GM08714 (cell line): ENCODE results near the gene BORA.
"Not testable (repeated sequence)": the region's sequence is repeated elsewhere in the genome, so short reads cannot be mapped to it uniquely, and the experiment has no call there.

Experiments
- H3K4me3 ChIP-seq: fragments of 200-500 bp; sonication (Bioruptor generic); 2 replicates; pipeline ENCODE4 v1.5.1; 2014; ENCODE audit warnings: mild to moderate bottlenecking, low read length, inconsistent platforms
- ZNF274 ChIP-seq: IDR thresholded peaks from 2 replicates; pipeline ENCODE4 v1.6.1; 2012; ENCODE audit warnings: mild to moderate bottlenecking, low read depth, low read length

BORA gene

GRCh38 chr13:72740015-72740414 is 12.3 kb downstream of the BORA start:
- no peak overlapping the region for H3K4me3 ChIP-seq
- TF ChIP-seq ZNF274 = no peak

DNA sequence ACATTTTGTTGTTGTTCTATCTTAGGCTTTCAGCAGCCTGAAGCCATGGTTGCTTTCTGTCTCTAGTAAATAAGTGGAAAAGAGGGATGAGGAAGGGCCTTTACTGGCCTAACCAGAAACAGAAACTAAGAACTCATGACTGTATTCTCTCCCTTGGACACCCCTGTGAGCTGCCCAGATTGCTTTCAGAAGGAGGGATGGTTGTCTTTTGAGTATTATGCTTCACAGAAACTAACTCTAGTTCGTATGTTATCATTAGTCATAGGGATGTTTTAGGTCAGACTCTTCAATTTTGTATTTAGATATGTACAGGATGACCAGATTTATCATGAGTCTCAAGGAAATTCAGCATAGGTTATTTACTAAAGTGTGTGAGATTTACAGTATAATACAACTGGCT is 17.5 kb downstream of the BORA start:
- TF ChIP-seq ZNF274 = no peak
- no peak overlapping the region for H3K4me3 ChIP-seq

- TF ChIP-seq ZNF274 = no peak
- H3K4me3 ChIP-seq = no peak overlapping the region
Observed at GRCh38 chr13:72751220-72751619, 23.5 kb downstream of the BORA start.

DNA sequence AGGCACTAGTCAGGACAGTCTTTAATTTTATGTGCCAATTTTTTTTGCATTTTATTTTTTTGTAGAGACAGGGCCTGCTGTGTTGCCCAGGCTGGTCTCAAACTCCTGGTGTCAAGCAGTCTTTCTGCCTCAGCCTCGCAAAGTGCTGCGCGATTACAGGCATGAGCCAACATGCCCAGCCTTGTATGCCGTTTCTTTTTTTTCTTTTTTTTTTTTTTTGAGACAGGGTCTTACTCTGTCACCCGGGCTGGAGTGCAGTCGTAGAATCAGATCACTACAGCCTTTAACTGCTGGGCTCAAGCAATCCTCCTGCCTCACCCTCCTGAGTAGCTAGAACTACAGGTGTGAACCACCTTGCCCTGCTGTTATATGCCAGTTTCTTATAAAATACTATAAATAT is 26.4 kb downstream of the BORA start:
- TF ChIP-seq ZNF274 = no peak

DNA sequence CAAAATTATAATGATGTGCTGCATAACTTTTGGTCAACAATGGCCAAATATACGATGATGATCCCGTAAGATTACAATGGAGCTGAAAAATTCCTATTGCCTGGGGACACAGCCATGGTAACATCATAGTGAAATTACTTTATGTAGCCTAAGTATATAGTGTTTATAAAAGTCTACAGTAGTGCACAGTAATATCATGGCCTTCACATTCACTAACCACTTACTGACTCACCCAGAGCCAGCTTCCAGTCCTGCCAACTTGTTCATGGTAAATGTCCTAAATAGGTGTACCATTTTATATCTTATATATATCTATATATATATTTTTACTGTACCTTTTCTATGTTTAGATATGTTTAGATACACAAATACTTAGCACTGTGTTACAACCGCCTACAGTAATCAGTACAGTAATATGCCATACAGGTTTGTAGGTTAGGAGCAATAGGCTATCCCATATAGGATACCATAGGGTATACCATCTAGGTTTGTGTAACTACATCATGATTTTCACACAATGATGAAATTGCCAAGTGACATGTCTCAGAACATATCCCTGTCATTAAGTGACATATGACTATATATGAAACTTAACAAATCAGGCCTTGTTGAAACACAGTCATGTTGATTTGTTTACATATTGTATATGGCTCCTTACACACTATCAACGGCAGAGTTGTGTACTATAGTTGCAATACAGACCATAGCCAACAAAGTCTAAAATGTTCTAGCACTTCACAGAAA is 30.2 kb downstream of the BORA start:
- no peak overlapping the region for H3K4me3 ChIP-seq
- no peak for TF ChIP-seq ZNF274

More for the DNA sequence above, 26.4 kb downstream of the BORA start:
- H3K4me3 ChIP-seq = no peak overlapping the region

DNA sequence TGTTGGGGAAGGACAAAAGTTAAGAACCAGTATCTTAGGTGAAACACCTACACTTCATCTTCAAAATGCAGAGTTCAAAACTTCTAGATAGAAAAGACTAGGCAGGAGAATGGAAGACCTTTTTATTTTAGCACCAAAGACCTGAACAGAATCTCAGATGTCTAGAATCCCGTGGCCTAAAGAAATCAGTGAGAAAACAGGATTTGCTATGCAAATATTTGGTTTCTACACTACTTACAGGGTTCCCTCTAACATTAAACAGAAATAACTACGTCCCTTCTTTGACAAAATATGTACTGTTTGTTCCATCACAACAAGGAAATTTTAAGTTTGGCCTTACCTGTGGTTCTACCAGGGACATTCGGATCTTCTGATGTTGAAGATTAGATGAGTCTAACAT is 32.5 kb downstream of the BORA start:
- no peak for TF ChIP-seq ZNF274
- H3K4me3 ChIP-seq = no peak overlapping the region

- H3K4me3 ChIP-seq = no peak overlapping the region
- TF ChIP-seq ZNF274 = no peak
Observed at GRCh38 chr13:72763411-72763810, 35.7 kb downstream of the BORA start.

DNA sequence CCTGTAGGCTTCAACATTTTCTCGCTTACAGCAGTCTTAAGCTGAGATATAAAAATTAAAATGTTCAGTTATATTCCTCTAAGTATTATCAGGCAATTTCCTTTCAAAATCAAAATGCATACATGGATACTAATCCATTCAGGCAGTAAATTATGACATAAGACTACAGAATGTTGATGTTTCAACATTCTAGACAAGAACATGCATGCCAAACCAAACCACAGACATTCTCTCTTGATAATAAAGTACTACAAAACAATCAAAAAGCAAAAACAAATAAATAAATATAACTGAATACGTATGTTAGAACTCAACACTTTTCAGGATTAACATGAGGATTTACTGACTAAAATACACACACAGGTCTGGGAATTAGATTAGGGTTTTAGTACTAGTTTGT is 46.3 kb downstream of the BORA start:
- TF ChIP-seq ZNF274 = no peak
- no peak overlapping the region for H3K4me3 ChIP-seq

DNA sequence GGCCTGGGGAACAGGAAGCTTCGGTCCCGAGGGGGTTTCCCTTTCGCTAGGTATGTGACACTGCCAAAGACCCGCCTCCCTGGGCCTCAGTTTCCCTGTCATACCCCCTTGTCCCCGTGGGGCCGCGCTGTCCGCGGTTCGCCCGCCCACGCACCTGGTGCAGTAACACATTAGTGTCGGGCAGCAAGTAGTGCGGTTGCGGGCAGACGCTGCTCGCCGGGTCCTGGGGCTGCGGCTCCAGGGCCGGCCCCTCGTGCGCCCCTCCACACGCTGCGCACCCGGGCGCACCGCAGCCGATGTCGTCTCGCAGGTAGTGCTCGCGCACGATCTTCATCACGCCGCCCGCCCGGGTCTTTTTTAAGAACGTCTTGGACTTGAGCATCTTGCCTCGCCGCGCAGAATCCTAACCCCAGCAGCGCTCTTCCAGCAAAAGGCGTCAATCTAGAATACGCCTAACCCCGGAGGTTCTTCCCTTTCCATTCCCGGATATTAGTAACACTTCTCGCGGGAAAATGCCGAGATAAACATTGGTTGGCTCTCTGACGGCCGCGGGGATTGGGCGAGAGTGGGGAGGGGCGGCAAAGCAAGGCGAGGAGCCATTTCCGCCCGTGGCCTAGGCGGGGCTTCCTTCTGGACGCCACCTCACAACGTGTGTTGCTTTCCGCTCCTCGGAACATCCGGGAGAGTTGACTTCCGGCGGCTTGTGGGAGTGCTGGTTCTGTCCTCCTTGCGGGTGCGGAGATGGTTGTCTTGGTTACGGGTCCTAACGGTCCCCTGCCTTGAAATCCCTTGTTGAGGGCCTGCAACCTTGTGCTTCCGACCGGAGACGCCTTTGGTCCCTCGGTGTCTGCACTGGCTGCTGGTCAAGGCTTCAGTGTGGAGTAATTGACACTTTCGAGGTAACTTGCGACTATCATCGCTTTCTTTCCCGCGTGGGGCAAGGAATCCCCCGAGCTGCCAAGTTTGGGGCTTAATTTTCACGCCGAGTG is 54.0 kb downstream of the BORA start, which contains the start of the genes DIS3 and PIBF1:
Gene DIS3, minus strand, starts transcription at position 450 of the 989 bp plus-strand sequence. Its CDS starts 68 bp downstream, at position 382.
Gene PIBF1, plus strand, starts transcription at position 683 of the 989 bp plus-strand sequence. CDS start 1,337 bp downstream, outside the sequence.
- TF ChIP-seq ZNF274 = no peak

GRCh38 chr13:72782717-72783116 is 55.0 kb downstream of the BORA start:
- H3K4me3 ChIP-seq = peak overlapping the region; percentile 90
- TF ChIP-seq ZNF274 = no peak

More for the DNA sequence above, 54.0 kb downstream of the BORA start, which contains the start of the genes DIS3 and PIBF1:
- H3K4me3 ChIP-seq = peak within 1 kb of the TSS; percentile 97

DNA sequence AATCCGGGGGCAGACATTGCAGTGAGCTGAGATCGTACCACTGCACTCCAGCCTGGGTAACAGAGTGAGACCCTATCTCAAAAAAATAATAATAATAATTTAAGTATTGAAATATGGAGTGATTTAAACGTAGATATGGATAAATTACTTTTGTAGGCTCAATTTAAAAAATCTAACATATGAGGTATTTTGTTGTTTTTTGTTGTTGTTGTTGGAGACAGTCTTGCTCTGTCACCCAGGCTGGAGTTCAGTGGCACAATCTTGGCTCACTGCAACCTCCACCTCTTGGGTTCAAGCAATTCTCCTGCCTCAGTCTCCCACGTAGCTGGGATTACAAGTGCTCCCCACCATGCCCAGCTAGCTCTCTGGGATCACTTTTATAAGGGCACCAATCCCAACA is 57.0 kb downstream of the BORA start:
- not testable (repeated sequence) for H3K4me3 ChIP-seq

DNA sequence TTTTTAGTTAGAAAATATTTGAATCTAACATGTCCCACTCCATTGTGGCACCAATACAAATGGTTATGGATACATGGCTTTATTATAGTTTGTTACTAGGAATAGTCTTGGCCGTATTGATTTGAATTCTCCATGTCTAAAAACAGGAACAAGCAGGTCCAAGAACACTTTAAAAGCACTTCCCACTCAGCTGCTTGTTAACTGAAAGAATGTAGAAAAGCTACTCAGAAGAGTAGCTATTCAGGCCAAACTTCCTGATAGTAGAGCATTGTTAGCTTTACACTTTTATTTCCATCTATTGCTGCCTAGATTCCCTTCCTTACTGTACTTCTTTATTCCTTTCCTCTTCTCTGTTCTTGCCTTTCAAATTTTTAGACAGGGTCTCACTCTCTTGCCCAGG is 61.1 kb downstream of the BORA start:
- H3K4me3 ChIP-seq = no peak overlapping the region
- no peak for TF ChIP-seq ZNF274

DNA sequence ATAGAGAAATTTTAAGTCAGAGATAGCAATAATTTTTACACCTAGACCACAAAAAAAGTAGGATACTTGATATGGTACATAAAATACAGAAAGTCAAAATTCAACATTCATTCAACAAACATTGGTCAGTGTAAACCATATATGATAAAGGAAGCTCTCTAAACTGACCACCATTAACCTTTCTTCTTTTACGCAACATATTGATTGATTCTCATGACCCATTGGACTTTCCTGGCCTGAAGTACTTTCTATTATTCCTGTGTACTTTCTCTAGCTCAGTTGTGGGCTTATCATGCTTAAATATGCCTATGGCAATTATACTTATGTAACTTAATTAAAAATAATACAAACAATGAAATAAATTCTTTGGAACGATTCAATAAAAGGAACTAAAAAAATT is 64.9 kb downstream of the BORA start:
- TF ChIP-seq ZNF274 = no peak
- H3K4me3 ChIP-seq = no peak overlapping the region

DNA sequence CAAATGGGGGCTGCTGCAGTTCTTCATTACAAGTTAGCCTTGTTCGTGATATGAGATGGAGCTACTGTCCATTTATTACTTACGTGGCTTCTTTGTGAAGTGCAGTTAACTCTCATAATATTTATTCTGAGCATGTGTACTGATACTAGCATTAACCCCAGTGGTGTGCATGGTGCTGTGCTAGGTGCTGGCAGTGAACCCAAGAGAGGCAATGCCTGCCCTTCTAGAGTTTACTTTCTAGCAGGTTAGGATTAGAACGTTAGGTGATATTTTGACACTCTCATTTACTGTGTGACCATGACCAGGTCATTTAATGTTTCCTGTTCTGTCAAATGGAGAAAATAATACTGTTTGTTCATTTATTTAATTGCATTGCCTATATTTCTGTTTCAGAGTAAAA is 71.1 kb downstream of the BORA start:
- no peak overlapping the region for H3K4me3 ChIP-seq
- no peak for TF ChIP-seq ZNF274

GRCh38 chr13:72804301-72804700 is 76.6 kb downstream of the BORA start:
- no peak for TF ChIP-seq ZNF274

More at GRCh38 chr13:72804301-72804700, 76.6 kb downstream of the BORA start:
- no peak overlapping the region for H3K4me3 ChIP-seq
